ENCODE measurements around the gene STX17.
A peak's percentile ranks its signal among the peaks of the same experiment; 100 is the strongest.
"Not testable (repeated sequence)": the region's sequence is repeated elsewhere in the genome, so short reads cannot be mapped to it uniquely, and the experiment has no call there.

The STX17 gene

GRCh38 chr9:99906403-99907207, at the start of gene STX17:
TSS of gene STX17 (plus strand) at chr9:99906654. CDS start at chr9:99915240, 8,586 bp downstream.
- peak; percentile 78 for DNase-seq

DNA sequence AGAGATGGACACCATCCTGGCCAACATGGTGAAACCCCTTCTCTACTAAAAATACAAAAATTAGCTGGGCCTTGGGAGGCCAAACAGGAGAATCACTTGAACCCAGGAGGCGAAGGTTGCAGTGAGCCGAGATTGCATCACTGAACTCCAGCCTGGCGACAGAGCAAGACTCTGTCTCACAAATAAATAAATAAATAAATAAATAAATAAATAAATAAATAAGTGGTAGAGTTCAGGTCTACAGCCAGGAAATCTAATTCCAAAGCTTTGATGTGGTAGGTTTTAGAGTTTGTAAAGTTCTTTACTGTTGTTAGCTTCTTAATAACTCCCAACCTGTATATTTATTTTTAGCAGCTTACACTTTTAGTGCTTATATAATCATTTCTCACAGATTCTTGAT, 48.9 kb upstream of the STX17 start:
- DNase-seq = not testable (repeated sequence)

- DNase-seq = no peak
Measured at GRCh38 chr9:99858087-99858486, 48.4 kb upstream of the STX17 start.

DNA sequence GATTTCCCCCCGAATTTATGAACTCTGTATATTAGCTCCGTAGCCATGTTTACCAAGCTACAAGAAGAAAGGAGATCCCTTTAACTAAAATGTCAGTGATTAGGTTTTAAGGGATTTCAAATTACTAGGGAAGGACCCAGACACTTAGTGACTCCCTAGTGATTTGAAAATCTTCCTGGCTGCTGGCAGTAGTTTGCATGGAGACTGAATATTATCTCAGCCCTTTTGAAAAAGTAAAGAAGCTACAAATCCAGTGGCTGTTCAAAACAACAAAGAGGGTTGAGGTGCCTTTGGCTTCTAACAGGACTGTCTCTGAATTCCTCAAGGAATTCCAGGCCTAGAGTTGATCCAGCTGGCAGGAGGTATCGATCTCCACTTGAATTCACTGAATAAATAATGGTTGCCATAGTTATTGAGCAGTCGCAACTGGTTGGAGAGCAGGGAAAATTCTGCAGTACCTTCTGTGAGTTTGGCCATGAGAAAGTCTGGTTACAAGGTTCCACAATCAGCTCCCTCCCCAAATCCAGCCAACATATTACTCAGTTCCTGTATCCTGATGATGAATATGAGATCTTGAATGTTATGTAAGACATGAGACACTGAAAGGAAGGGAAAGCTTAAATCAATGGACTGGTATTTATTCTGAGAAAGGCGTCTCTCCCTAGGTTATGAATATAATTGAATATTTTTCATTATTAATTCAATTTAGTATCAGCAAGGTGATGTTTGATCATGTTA, 47.0 kb upstream of the STX17 start:
- DNase-seq = peak; percentile 8

DNA sequence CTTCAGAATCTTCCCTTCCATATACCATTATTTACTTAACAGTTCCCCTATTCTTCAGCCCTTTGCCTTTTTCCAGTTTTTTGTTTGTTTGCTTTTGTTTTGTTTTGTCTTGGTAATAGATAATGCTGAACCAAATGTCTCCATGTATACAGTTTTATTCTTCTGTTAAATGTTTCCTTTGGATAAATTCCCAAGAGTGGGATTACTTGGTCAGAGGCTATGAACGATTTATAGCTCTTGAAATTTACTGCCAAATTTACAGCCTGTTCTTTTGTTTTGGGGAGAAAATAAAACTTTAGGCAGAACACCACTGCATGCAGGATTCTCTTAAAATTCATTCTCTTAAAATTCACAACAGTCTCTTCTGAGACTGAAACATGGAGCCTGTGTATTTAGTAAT, 46.2 kb upstream of the STX17 start:
- DNase-seq = no peak

DNA sequence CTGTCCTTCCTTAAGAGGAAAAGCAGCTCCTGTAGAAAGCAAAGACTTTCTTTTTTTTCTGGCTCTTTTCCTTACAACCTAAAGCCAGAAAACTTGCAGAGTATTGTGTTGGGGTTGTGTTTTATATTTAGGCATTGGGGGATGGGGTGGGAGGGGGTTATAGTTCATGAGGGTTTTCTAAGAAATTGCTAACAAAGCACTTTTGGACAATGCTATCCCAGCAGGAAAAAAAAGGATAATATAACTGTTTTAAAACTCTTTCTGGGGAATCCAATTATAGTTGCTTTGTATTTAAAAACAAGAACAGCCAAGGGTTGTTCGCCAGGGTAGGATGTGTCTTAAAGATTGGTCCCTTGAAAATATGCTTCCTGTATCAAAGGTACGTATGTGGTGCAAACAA, 42.5 kb upstream of the STX17 start:
- DNase-seq = no peak

GRCh38 chr9:99866398-99866797, 40.1 kb upstream of the STX17 start:
- DNase-seq = no peak

DNA sequence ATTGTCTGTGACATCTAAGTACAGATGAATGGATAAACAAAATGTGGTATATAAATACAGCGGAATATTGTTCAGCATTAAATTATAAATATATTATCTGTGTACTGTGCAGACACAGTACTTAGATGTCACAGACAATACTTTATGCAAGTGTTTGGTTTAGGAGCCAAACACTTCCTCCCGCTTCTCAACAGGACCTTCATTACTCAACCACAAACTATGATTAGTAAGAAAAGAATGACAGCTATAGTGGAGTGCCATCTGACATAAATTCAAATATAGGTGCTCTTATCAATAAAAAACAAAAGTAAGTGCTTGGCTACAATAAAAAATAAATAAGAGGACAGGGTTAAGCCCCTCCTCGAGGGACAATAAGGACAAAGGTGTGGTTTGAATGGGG, 38.9 kb upstream of the STX17 start:
- no peak for DNase-seq

DNA sequence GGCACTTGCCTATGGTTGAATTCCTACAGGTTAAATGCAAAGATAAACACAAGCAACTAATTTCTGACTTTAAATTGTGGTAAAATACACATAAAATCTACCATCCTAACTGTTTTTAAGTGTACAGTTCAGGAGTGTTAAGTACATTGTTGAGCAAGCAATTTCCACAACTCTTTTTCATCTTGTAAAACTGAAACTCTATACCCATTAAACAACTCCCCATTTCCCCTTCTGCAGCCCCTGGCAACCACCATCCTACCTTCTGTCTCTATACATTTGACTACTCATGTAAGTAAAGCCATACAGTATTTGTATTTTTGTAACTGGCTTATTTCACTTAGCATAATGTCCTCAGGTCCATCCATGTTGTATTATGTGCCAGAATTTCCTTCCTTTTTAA, 38.5 kb upstream of the STX17 start:
- DNase-seq = no peak

DNA sequence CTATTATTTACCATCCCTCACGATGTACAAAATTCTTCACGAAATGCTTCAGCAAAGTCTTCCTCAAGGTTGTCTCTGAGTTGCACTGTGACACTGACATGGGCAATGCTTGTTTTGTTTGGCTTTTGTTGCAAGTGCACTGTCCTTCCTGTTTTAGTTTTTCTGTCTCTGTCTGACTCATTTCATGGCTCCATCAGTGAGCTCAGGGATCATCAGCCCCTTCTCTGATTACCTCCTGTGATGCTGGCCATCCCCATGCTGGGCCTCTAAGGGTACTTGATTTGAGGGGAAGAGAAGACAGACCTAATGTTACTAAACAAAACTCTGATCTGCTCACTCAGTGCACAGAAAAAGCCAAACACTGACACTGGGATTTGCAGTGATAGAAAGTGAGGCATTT, 37.6 kb upstream of the STX17 start:
- DNase-seq = no peak

DNA sequence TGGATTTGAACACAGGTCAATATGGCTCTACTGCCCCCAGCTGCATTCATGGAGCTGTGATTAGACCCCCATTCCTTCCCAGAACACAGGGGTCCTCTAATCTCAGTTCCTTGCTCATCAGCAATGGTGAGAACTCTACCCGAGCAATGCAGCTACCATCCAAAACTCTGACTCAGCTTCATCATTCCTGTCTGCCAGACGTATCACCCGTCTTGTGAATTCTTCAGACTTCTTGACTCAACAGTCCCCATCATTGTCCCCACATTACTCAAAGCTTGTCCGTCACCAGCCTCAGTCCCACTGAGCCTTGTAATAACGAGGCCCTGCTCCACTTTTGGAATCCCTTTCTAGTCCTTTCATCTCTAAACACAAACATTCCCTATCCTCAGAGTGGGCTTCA, 36.3 kb upstream of the STX17 start:
- DNase-seq = no peak

- DNase-seq = no peak
Measured at GRCh38 chr9:99873531-99873930, 32.9 kb upstream of the STX17 start.

DNA sequence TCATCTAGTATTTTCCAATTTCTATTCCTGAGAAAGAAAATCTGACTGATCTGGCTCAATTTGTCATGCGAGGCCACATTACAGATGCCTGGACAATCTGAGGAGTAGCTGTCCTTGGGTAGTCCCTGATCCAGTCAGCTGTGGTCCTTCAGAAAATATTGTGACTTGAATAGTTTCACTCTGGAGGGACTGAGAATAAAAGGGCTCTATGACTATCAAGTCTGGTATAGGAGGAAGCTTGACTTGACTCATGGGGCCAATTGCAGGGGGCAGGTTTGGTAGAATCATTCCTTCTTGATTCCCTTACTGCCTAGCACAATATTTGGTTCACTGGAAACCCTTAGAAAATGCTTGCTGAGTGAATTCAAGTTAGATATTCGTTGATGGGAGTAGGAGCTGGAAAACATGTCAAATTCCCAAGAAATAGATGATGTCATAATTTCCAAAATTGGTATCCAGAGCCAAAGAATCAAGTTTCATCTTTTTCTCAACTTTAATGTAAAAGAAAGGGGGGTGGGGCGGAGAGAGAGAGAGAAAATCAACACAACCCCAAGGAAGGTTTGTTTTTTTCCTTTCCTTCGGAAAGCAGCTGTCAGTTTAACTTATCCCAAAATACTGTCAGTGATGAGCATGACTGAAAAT, 32.4 kb upstream of the STX17 start:
- no peak for DNase-seq

DNA sequence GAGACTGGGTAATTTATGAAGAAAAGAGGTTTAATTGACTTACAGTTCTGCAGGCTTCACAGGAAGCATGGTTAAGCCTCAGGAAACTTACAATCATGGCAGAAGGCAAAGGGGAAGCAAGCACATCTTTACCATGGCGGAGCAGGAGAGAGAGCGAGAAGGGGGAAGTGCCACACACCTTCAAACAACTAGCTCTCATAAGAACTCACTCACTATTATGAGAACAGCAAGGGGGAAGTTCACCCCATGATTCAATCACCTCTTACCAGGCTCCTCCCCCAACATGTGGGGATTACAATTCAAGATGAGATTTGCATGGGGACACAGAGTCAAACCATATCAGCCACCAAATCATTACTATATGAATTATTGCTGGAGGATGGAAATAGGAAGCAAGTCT, 30.3 kb upstream of the STX17 start:
- no peak for DNase-seq

- no peak for DNase-seq
Measured at GRCh38 chr9:99878651-99879050, 27.8 kb upstream of the STX17 start.

- DNase-seq = no peak
Measured at GRCh38 chr9:99881769-99882168, 24.7 kb upstream of the STX17 start.

DNA sequence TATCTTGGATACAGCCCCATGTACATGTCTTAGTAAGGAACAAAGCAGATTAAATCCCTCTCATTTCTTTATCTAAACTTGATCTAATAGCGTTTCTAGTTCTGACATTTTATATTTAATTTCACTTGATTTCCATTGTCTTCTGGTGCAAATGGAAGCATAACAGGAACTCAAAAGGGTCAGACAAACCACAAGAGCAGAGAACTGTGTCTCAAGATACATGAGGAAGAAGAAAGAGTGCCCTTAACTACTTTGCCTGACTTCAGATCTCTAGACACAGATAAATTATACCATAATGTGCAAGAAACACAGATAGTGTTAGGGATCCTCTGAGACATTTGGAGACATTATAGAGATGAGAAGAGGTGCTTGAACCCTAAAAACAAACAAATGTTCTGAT, 20.7 kb upstream of the STX17 start:
- DNase-seq = no peak

GRCh38 chr9:99889120-99889519, 17.3 kb upstream of the STX17 start:
- DNase-seq = no peak

DNA sequence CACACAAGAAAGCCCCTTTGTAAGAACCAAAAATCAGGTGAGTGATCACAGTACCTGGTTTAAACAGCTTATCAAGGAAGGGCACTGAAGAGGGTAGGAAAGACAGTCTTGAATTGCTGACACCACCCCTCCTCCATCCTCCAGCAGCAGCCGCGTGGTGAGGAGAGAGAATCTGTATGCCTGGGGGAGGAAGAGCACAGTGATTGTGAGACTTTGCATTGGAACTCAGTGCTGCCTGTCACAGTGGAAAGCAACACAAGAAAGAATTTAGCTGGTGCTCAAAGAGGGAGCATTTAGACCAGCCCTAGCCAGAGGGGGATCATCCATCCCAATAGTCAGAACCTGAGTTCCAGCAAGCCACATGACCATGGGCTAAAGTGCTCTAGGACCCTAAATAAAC, 11.6 kb upstream of the STX17 start:
- DNase-seq = no peak

GRCh38 chr9:99895510-99895909, 10.9 kb upstream of the STX17 start:
- DNase-seq = no peak

GRCh38 chr9:99896119-99896518, 10.3 kb upstream of the STX17 start:
- DNase-seq = no peak

GRCh38 chr9:99903393-99903792, 3.1 kb upstream of the STX17 start:
- no peak for DNase-seq

DNA sequence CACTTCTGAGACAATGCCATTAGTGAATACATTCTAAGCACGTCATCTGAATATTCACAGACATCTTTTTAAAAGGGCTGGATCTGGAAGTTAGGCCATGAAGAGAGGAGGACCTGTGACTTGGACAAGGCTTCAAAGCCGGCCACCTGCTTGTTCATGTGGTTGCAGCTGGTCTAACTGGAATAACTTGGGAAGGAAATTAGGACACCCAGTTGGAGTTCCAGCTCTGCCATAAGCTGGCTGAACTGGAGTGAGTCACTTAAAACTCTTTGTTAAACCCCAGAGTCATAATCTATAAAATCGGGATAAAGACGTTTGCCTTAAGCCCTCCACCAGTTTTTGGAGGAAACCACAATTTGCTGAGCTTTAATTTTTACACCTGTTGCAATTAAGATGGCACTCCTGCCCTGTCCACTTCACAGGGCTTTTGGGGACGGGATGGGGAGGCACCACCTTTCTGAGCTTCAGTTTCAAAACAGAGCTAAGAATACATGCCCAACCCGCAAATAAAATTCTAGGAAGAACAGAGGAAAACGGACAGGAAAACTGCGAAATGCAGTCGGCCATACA, 536 bp upstream of the STX17 start:
- DNase-seq = no peak

DNA sequence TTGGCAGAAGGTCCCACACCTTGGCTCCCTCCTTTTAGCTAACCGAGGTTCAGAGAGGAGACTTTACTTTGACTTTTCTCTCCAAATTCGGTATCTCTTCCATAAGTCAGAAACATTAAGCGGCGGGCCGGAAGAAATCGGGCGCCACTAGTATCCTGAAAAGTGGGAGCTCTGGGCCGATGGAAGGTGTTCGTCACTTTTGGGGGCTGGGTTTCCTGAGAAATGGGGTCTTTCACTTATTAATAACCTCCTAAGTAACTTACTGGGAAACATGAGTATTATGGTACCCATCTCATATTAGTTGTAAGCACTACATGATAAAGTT, 716 bp downstream of the STX17 start:
- DNase-seq = peak; percentile 58

Data from NCI-H1092 treated with DMSO at 0.1 percent for 48 hours (cell line).